H9 (cell line): ENCODE results near the gene IMMP2L. TPM values are rescaled to one million over a fixed set of nuclear protein-coding genes. Genes with fewer than 3 reads are reported as not detected.

Experiments
- DNase-seq: peaks from one replicate; pipeline ENCODE4 v3.0.0-alpha.2; 2017
- H2AFZ ChIP-seq: one replicate; pipeline ENCODE4 v1.6.1; 2013; ENCODE audit warnings: mild to moderate bottlenecking, low read length, control low read depth, moderate library complexity
- H2AK5ac ChIP-seq: 2 replicates; pipeline ENCODE4 v1.6.1; 2013; ENCODE audit warnings: low read length, control low read depth, mixed read lengths; ENCODE audit not compliant: insufficient read length
- H2BK120ac ChIP-seq: one replicate; pipeline ENCODE4 v1.6.1; 2013; ENCODE audit warnings: low read depth, mild to moderate bottlenecking, low read length, control low read depth, inconsistent platforms; ENCODE audit not compliant: poor library complexity, severe bottlenecking
- H2BK12ac ChIP-seq: 2 replicates; pipeline ENCODE4 v1.6.1; 2013; ENCODE audit warnings: low read length, control low read depth, mixed read lengths, low read depth; ENCODE audit not compliant: insufficient read length
- H2BK15ac ChIP-seq: 2 replicates; pipeline ENCODE4 v1.6.1; 2013; ENCODE audit warnings: low read depth, low read length, control low read depth
- H2BK20ac ChIP-seq: one replicate; pipeline ENCODE4 v1.6.1; 2013; ENCODE audit warnings: low read depth, mild to moderate bottlenecking, low read length, control low read depth, inconsistent platforms; ENCODE audit not compliant: poor library complexity, severe bottlenecking
- H2BK5ac ChIP-seq: 2 replicates; pipeline ENCODE4 v1.6.1; 2013; ENCODE audit warnings: low read length, control low read depth, mixed read lengths; ENCODE audit not compliant: insufficient read length
- H3K14ac ChIP-seq: 2 replicates; pipeline ENCODE4 v1.6.1; 2013; ENCODE audit warnings: low read length, control low read depth; ENCODE audit not compliant: insufficient read depth
- H3K18ac ChIP-seq: 2 replicates; pipeline ENCODE4 v1.6.1; 2013; ENCODE audit warnings: low read depth, mild to moderate bottlenecking, mixed read lengths, low read length, control low read depth; ENCODE audit not compliant: insufficient read length
- H3K23ac ChIP-seq: 2 replicates; pipeline ENCODE4 v1.6.1; 2013; ENCODE audit warnings: low read length, control low read depth, mixed read lengths, low read depth; ENCODE audit not compliant: insufficient read length
- H3K23me2 ChIP-seq: 2 replicates; pipeline ENCODE4 v1.6.1; 2013; ENCODE audit warnings: low read depth, mild to moderate bottlenecking, mixed read lengths, low read length, control low read depth; ENCODE audit not compliant: insufficient read length, poor library complexity, severe bottlenecking
- H3K27ac ChIP-seq: 2 replicates; pipeline ENCODE4 v1.5.1; 2013; ENCODE audit warnings: low read length, control low read depth, mixed read lengths, low read depth; ENCODE audit not compliant: insufficient read length
- H3K27me3 ChIP-seq: 2 replicates; pipeline ENCODE4 v1.6.1; 2013; ENCODE audit warnings: low read length, control low read depth, inconsistent platforms; ENCODE audit not compliant: insufficient read depth
- H3K4ac ChIP-seq: 2 replicates; pipeline ENCODE4 v1.6.1; 2013; ENCODE audit warnings: low read depth, mild to moderate bottlenecking, control low read depth, inconsistent platforms, low read length, moderate library complexity
- H3K4me1 ChIP-seq: 2 replicates; pipeline ENCODE4 v1.6.1; 2013; ENCODE audit warnings: low read length, control low read depth, inconsistent platforms; ENCODE audit not compliant: insufficient read depth
- H3K4me2 ChIP-seq: 2 replicates; pipeline ENCODE4 v1.6.1; 2013; ENCODE audit warnings: low read length, control low read depth, mixed read lengths; ENCODE audit not compliant: insufficient read length, insufficient read depth
- H3K56ac ChIP-seq: 2 replicates; pipeline ENCODE4 v1.6.1; 2013; ENCODE audit warnings: low read depth, mild to moderate bottlenecking, mixed read lengths, low read length, control low read depth; ENCODE audit not compliant: insufficient read length
- H3K79me1 ChIP-seq: 2 replicates; pipeline ENCODE4 v1.6.1; 2013; ENCODE audit warnings: low read depth, mild to moderate bottlenecking, moderate library complexity, low read length, control low read depth, inconsistent platforms; ENCODE audit not compliant: insufficient read depth, poor library complexity, severe bottlenecking
- H3K79me2 ChIP-seq: 2 replicates; pipeline ENCODE4 v1.6.1; 2013; ENCODE audit warnings: low read length, control low read depth, inconsistent platforms; ENCODE audit not compliant: insufficient read depth
- H3K9ac ChIP-seq: 2 replicates; pipeline ENCODE4 v1.6.1; 2013; ENCODE audit warnings: low read length, control low read depth, mixed read lengths; ENCODE audit not compliant: insufficient read length; ENCODE audit errors: extremely low read depth
- H3K9me3 ChIP-seq: one replicate; pipeline ENCODE4 v1.6.1; 2013; ENCODE audit warnings: low read depth, low read length, inconsistent platforms; ENCODE audit not compliant: control insufficient read depth
- H3T11ph ChIP-seq: one replicate; pipeline ENCODE4 v1.6.1; 2013; ENCODE audit warnings: mild to moderate bottlenecking, low read length, control low read depth, inconsistent platforms
- H4K20me1 ChIP-seq: one replicate; pipeline ENCODE4 v1.6.1; 2013; ENCODE audit not compliant: control insufficient read depth, insufficient read length, insufficient read depth
- H4K5ac ChIP-seq: 2 replicates; pipeline ENCODE4 v1.6.1; 2013; ENCODE audit warnings: low read depth, mild to moderate bottlenecking, mixed read lengths, low read length, control low read depth; ENCODE audit not compliant: insufficient read length
- H4K8ac ChIP-seq: replicated peaks from 2 replicates; pipeline ENCODE4 v1.6.1; 2013; ENCODE audit warnings: low read length, control low read depth, mixed read lengths, low read depth; ENCODE audit not compliant: insufficient read length
- H4K91ac ChIP-seq: 2 replicates; pipeline ENCODE4 v1.6.1; 2013; ENCODE audit warnings: low read depth, mild to moderate bottlenecking, moderate library complexity, mixed read lengths, low read length, control low read depth; ENCODE audit not compliant: insufficient read length
- H3K27ac Mint-ChIP-seq, 3 experiments: 2 replicates in 2 of 3; 3 replicates in 1 of 3; pipeline ENCODE4 v1.8.0; 2020 to 2021; ENCODE audit warnings: mixed read lengths in 3 of 3, mild to moderate bottlenecking in 1 of 3, moderate library complexity in 1 of 3
- H3K27me3 Mint-ChIP-seq: 2 replicates; pipeline ENCODE4 v1.8.0; 2021; ENCODE audit warnings: low read depth, mild to moderate bottlenecking, moderate library complexity, mixed read lengths
- H3K36me3 Mint-ChIP-seq, 3 experiments: 2 replicates in 2 of 3; 3 replicates in 1 of 3; pipeline ENCODE4 v1.8.0; 2020 to 2021; ENCODE audit warnings: low read depth in 3 of 3, mixed read lengths in 3 of 3; ENCODE audit not compliant: insufficient read depth in 1 of 3
- H3K4me1 Mint-ChIP-seq, 2 experiments: 2 replicates each; pipeline ENCODE4 v1.8.0; 2020; ENCODE audit warnings: mixed read lengths in 2 of 2
- H3K4me3 Mint-ChIP-seq, 2 experiments: 2 replicates in 1 of 2; 3 replicates in 1 of 2; pipeline ENCODE4 v1.8.0; 2020 to 2021; ENCODE audit warnings: mild to moderate bottlenecking in 2 of 2, mixed read lengths in 2 of 2, moderate library complexity in 1 of 2
- H3K9me3 Mint-ChIP-seq, 2 experiments: 2 replicates in 1 of 2; 3 replicates in 1 of 2; pipeline ENCODE4 v1.8.0; 2020; ENCODE audit warnings: mild to moderate bottlenecking in 2 of 2, mixed read lengths in 2 of 2, moderate library complexity in 1 of 2
- WGBS: extraction: QIAGEN DNeasy Blood & Tissue Kit; methylation state at CpG from one replicate; pipeline ENCODE4 v1.1.7; 2013; ENCODE audit warnings: missing lambda C conversion rate, low lambda C conversion rate, mixed read lengths; ENCODE audit not compliant: insufficient read length; ENCODE audit errors: extremely low coverage; 5-methylcytosine and 5-hydroxymethylcytosine counted together
- total RNA-seq: library from RNA; stranded (reverse); gene quantifications from 2 replicates; pipeline ENCODE4 v1.2.1, GENCODE V29; 2021
- TF ChIP-seq, protein P1 (sequence below): fragments of 200-600 bp; sonication (generic); conservative IDR thresholded peaks from 3 replicates; pipeline ENCODE4 v1.8.0; 2021; ENCODE audit warnings: antibody characterized with exemption, mild to moderate bottlenecking

IMMP2L gene
- total RNA-seq, 1 experiment from 2014 or later: 14.7 TPM

DNA sequence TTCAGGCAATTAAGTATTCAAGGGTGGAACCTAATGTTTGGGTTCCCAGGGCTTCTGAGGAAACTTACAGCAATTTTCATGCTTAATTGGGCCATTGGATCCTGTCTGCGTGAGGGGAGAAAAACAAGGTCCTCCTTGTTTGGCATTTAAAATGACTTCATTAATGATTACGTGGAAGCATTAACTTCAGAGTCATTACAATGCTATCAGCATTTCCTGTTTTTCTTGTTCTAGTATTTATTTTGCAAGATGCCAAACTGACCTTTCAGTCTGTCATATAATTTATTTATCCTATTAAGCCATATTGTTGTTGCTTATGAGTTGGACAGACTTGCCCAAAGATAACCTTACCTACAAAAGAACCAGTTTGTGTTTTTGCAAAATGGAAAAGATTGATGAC, 795.4 kb downstream of the IMMP2L start:
- Histone ChIP-seq H3K79me2 (no peaks in the 10 kb centered on the region), H3K4me2 (no peak overlapping the region), H2BK120ac (no peak overlapping the region), H2BK12ac (no peak overlapping the region), H3K4ac (no peak overlapping the region), H2AK5ac (no peak overlapping the region), H4K5ac (no peak overlapping the region), H3K14ac (no peak overlapping the region), H2BK20ac (no peak overlapping the region), H4K20me1 (no peaks in the 10 kb centered on the region), H4K8ac (no peak overlapping the region), H2AFZ (no peak overlapping the region), H2BK15ac (no peak overlapping the region), H4K91ac (no peak overlapping the region), H3K56ac (no peak overlapping the region), H3K27me3 (no peaks in the 10 kb centered on the region), H3K79me1 (no peaks in the 10 kb centered on the region), H3K9ac (no peak overlapping the region), H3K4me1 (no peaks in the 10 kb centered on the region), H3K9me3 (no peaks in the 10 kb centered on the region), H3T11ph (no peak overlapping the region), H3K18ac (no peak overlapping the region), H3K23me2 (no peaks in the 10 kb centered on the region), H3K23ac (no peak overlapping the region), H3K27ac (no peak overlapping the region), H2BK5ac (no peak overlapping the region)
- no CpG with 5 or more reads among the region's 2 CpGs for WGBS
- TF ChIP-seq, protein P1, sequence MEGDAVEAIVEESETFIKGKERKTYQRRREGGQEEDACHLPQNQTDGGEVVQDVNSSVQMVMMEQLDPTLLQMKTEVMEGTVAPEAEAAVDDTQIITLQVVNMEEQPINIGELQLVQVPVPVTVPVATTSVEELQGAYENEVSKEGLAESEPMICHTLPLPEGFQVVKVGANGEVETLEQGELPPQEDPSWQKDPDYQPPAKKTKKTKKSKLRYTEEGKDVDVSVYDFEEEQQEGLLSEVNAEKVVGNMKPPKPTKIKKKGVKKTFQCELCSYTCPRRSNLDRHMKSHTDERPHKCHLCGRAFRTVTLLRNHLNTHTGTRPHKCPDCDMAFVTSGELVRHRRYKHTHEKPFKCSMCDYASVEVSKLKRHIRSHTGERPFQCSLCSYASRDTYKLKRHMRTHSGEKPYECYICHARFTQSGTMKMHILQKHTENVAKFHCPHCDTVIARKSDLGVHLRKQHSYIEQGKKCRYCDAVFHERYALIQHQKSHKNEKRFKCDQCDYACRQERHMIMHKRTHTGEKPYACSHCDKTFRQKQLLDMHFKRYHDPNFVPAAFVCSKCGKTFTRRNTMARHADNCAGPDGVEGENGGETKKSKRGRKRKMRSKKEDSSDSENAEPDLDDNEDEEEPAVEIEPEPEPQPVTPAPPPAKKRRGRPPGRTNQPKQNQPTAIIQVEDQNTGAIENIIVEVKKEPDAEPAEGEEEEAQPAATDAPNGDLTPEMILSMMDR: no peak
- no peak overlapping the region; a peak in 1 of 7 replicates for H3K27ac Mint-ChIP-seq
- DNase-seq: no peak
- H3K9me3 Mint-ChIP-seq: no peaks in the 10 kb centered on the region
- H3K36me3 Mint-ChIP-seq: no peaks in the 10 kb centered on the region
- peaks cover 7 to 9% of the 10 kb centered on the region in 2 experiments for H3K4me1 Mint-ChIP-seq
- H3K4me3 Mint-ChIP-seq: no peak overlapping the region
- no peaks in the 10 kb centered on the region for H3K27me3 Mint-ChIP-seq
